GM12878 (cell line): ENCODE measurements around the gene WASF2. TPM values are rescaled to one million over a fixed set of nuclear protein-coding genes. Genes with fewer than 3 reads are reported as not detected.

Experiments
- BACH1 ChIP-seq: fragments of 450-650 bp; IDR thresholded peaks from 2 replicates; pipeline ENCODE4 v1.6.1; 2017; ENCODE audit warnings: mild to moderate bottlenecking, borderline replicate concordance
- BCL11A ChIP-seq: IDR thresholded peaks from 2 replicates; pipeline ENCODE4 v1.6.1; 2011; ENCODE audit warnings: low read depth, low read length
- BMI1 ChIP-seq: fragments of 450-650 bp; IDR thresholded peaks from 2 replicates; pipeline ENCODE4 v1.6.1; 2016; ENCODE audit warnings: mild to moderate bottlenecking, moderate library complexity, borderline replicate concordance
- CHD2 ChIP-seq: IDR thresholded peaks from 2 replicates; pipeline ENCODE4 v1.6.1; 2011; ENCODE audit warnings: low read depth, low read length, improper control_type of control experiment, borderline replicate concordance
- CHD4 ChIP-seq: fragments of 200-600 bp; sonication (generic); IDR thresholded peaks from 2 replicates; pipeline ENCODE4 v1.6.1; 2016; ENCODE audit warnings: mild to moderate bottlenecking
- DPF2 ChIP-seq: fragments of 450-650 bp; IDR thresholded peaks from 2 replicates; pipeline ENCODE4 v1.6.1; 2017; ENCODE audit warnings: mild to moderate bottlenecking
- JUNB ChIP-seq: IDR thresholded peaks from 2 replicates; pipeline ENCODE4 v1.6.1; 2016; ENCODE audit warnings: antibody characterized with exemption, mild to moderate bottlenecking
- KLF5 ChIP-seq: fragments of 450-650 bp; IDR thresholded peaks from 2 replicates; pipeline ENCODE4 v1.6.1; 2014; ENCODE audit warnings: mild to moderate bottlenecking; ENCODE audit not compliant: partially characterized antibody
- MEF2A ChIP-seq: IDR thresholded peaks from 2 replicates; pipeline ENCODE4 v1.6.1; 2011; ENCODE audit warnings: low read depth, mild to moderate bottlenecking, low read length, moderate library complexity; ENCODE audit not compliant: insufficient read depth
- MYB ChIP-seq: fragments of 150-350 bp; IDR thresholded peaks from 2 replicates; pipeline ENCODE4 v1.6.1; 2014; ENCODE audit warnings: mild to moderate bottlenecking, low read depth, low read length, borderline replicate concordance
- PKNOX1 ChIP-seq: fragments of 450-650 bp; IDR thresholded peaks from 2 replicates; pipeline ENCODE4 v1.6.1; 2016; ENCODE audit warnings: mild to moderate bottlenecking
- PML ChIP-seq: IDR thresholded peaks from 2 replicates; pipeline ENCODE4 v1.6.1; 2012; ENCODE audit warnings: low read length, inconsistent platforms
- SIN3A ChIP-seq: IDR thresholded peaks from 2 replicates; pipeline ENCODE4 v1.6.1; 2012; ENCODE audit warnings: low read depth, low read length, improper control_type of control experiment
- SMC3 ChIP-seq: IDR thresholded peaks from 2 replicates; pipeline ENCODE4 v1.6.1; 2011; ENCODE audit warnings: low read length, improper control_type of control experiment, borderline replicate concordance
- SP1 ChIP-seq: IDR thresholded peaks from one replicate; pipeline ENCODE4 v1.6.1; 2011; ENCODE audit warnings: low read depth, low read length
- SRF ChIP-seq, 2 experiments: IDR thresholded peaks; 2 replicates each; pipeline ENCODE4 v1.6.1; 2011; ENCODE audit warnings: low read depth in 2 of 2, low read length in 2 of 2, mild to moderate bottlenecking in 1 of 2, moderate library complexity in 1 of 2
- TCF12 ChIP-seq: IDR thresholded peaks from 2 replicates; pipeline ENCODE4 v1.6.1; 2011; ENCODE audit warnings: low read depth, mild to moderate bottlenecking, low read length
- TCF3 ChIP-seq: IDR thresholded peaks from 2 replicates; pipeline ENCODE4 v1.6.1; 2012; ENCODE audit warnings: low read depth, mild to moderate bottlenecking, low read length, borderline replicate concordance; ENCODE audit not compliant: insufficient read depth
- TCF7 ChIP-seq: IDR thresholded peaks from 2 replicates; pipeline ENCODE4 v1.6.1; 2014; ENCODE audit warnings: antibody characterized with exemption, borderline replicate concordance
- YY1 ChIP-seq: IDR thresholded peaks from 2 replicates; pipeline ENCODE4 v1.6.1; 2011; ENCODE audit warnings: low read depth, mild to moderate bottlenecking, low read length
- ZNF207 ChIP-seq: fragments of 450-650 bp; IDR thresholded peaks from 2 replicates; pipeline ENCODE4 v1.6.1; 2014; ENCODE audit warnings: antibody characterized with exemption, mild to moderate bottlenecking, borderline replicate concordance
- polyA plus RNA-seq, 11 experiments: library from polyadenylated mRNA; depleted of rRNA in 4 of 11; unstranded in 6 of 11; stranded (reverse) in 5 of 11; fragments of >200 nt; fragmentation: Nextera tagmentation in 4 of 11; fragmentation: Illumina TruSeq in 1 of 11; extraction: Ambion mirVana in 4 of 11; extraction: Trizol in 1 of 11; gene quantifications; 1 replicate in 1 of 11; 2 replicates in 10 of 11; pipeline versions ENCODE4 v1.2.1 to v1.2.3, GENCODE V29; 2011 to 2016; ENCODE audit warnings: inconsistent platforms in 2 of 11, missing spikeins in 2 of 11, low read depth in 1 of 11
- total RNA-seq, 4 experiments: library from RNA; depleted of rRNA in 3 of 4; stranded (reverse); fragments of >200 nt in 3 of 4; fragmentation: Illumina TruSeq in 1 of 4; extraction: Trizol in 1 of 4; gene quantifications; 2 replicates each; pipeline versions ENCODE4 v1.2.1 to v1.2.3, GENCODE V29; 2013 to 2021
- TF ChIP-seq, protein P1 (sequence below): fragments of 450-650 bp; IDR thresholded peaks from 2 replicates; pipeline ENCODE4 v1.6.1; 2018; ENCODE audit warnings: borderline replicate concordance, mild to moderate bottlenecking; ENCODE audit not compliant: partially characterized antibody
- TF ChIP-seq, protein P2 (sequence below): fragments of 450-650 bp; IDR thresholded peaks from 2 replicates; pipeline ENCODE4 v1.6.1; 2017; ENCODE audit warnings: mild to moderate bottlenecking, moderate library complexity

Gene WASF2
- total and polyA plus RNA-seq, 10 of the 15 experiments (the other 5 are each of a cell fraction or from before 2014, with no cell fraction given): 7.0 to 111 (median 37.1) TPM

GRCh38 chr1:27357281-27358037, 132.5 kb downstream of the WASF2 start (continued):
- 0 out of 4 replicates have a peak, but pooled peaks of 1 of the 2 experiments have one; percentile 10 for TF ChIP-seq SRF (IDR thresholded peaks at IDR 0.05; ENCODE audit: low read depth in 2 of 2, low read length in 2 of 2)
- peak; percentile 34; the same call in 1 of the 2 replicates for TF ChIP-seq BACH1
- TF ChIP-seq, protein P1, sequence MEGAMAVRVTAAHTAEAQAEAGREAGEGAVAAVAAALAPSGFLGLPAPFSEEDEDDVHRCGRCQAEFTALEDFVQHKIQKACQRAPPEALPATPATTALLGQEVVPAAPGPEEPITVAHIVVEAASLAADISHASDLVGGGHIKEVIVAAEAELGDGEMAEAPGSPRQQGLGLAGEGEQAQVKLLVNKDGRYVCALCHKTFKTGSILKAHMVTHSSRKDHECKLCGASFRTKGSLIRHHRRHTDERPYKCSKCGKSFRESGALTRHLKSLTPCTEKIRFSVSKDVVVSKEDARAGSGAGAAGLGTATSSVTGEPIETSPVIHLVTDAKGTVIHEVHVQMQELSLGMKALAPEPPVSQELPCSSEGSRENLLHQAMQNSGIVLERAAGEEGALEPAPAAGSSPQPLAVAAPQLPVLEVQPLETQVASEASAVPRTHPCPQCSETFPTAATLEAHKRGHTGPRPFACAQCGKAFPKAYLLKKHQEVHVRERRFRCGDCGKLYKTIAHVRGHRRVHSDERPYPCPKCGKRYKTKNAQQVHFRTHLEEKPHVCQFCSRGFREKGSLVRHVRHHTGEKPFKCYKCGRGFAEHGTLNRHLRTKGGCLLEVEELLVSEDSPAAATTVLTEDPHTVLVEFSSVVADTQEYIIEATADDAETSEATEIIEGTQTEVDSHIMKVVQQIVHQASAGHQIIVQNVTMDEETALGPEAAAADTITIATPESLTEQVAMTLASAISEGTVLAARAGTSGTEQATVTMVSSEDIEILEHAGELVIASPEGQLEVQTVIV: no peak
- TF ChIP-seq MEF2A: no peak
- no peak for TF ChIP-seq JUNB
- TF ChIP-seq BCL11A: no peak
- peak; percentile 94 for TF ChIP-seq TCF3
- 0 out of 2 replicates have a peak, but pooled peaks have one; percentile 37 for TF ChIP-seq YY1
- TF ChIP-seq, protein P2, sequence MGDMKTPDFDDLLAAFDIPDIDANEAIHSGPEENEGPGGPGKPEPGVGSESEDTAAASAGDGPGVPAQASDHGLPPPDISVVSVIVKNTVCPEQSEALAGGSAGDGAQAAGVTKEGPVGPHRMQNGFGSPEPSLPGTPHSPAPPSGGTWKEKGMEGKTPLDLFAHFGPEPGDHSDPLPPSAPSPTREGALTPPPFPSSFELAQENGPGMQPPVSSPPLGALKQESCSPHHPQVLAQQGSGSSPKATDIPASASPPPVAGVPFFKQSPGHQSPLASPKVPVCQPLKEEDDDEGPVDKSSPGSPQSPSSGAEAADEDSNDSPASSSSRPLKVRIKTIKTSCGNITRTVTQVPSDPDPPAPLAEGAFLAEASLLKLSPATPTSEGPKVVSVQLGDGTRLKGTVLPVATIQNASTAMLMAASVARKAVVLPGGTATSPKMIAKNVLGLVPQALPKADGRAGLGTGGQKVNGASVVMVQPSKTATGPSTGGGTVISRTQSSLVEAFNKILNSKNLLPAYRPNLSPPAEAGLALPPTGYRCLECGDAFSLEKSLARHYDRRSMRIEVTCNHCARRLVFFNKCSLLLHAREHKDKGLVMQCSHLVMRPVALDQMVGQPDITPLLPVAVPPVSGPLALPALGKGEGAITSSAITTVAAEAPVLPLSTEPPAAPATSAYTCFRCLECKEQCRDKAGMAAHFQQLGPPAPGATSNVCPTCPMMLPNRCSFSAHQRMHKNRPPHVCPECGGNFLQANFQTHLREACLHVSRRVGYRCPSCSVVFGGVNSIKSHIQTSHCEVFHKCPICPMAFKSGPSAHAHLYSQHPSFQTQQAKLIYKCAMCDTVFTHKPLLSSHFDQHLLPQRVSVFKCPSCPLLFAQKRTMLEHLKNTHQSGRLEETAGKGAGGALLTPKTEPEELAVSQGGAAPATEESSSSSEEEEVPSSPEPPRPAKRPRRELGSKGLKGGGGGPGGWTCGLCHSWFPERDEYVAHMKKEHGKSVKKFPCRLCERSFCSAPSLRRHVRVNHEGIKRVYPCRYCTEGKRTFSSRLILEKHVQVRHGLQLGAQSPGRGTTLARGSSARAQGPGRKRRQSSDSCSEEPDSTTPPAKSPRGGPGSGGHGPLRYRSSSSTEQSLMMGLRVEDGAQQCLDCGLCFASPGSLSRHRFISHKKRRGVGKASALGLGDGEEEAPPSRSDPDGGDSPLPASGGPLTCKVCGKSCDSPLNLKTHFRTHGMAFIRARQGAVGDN: no peak
- peak; percentile 70 for TF ChIP-seq SMC3
- TF ChIP-seq SP1: peak; percentile 63
- no peak for TF ChIP-seq MYB
- TF ChIP-seq SIN3A: no peak
- 0 out of 2 replicates have a peak, but pooled peaks have one; percentile 25 for TF ChIP-seq DPF2
- no peak for TF ChIP-seq BMI1
- no peak for TF ChIP-seq PML
- peak; percentile 87 for TF ChIP-seq TCF12
- 0 out of 2 replicates have a peak, but pooled peaks have one; percentile 27 for TF ChIP-seq CHD2
- TF ChIP-seq KLF5: peak; percentile 57
- peak; percentile 73; the same call in 1 of the 2 replicates for TF ChIP-seq ZNF207
- TF ChIP-seq PKNOX1: no peak
- no peak for TF ChIP-seq CHD4
- no peak for TF ChIP-seq TCF7
